Measurements from ENCODE around the gene CDC42EP4.

- TF ChIP-seq CTCF (IDR thresholded peaks at IDR 0.05; ENCODE audit: low read depth, low read length, missing input control): no peak
- no peak for TF ChIP-seq RAD21 (IDR thresholded peaks at IDR 0.05)
- TF ChIP-seq ZBTB33 (IDR thresholded peaks at IDR 0.05): no peak
- no peak for TF ChIP-seq TAF1 (conservative IDR thresholded peaks at IDR 0.05)
- no peak for TF ChIP-seq GABPA (IDR thresholded peaks at IDR 0.05 in 1 of 2, conservative IDR thresholded peaks at IDR 0.05 in 1 of 2)
- TF ChIP-seq JUND (IDR thresholded peaks at IDR 0.05): no peak
- no peak for TF ChIP-seq YY1 (IDR thresholded peaks at IDR 0.05)
- no peak for TF ChIP-seq SP1 (IDR thresholded peaks at IDR 0.05)
- no peak for TF ChIP-seq REST (IDR thresholded peaks at IDR 0.05)
- TF ChIP-seq ATF3 (IDR thresholded peaks at IDR 0.05): no peak
- no peak for TF ChIP-seq RXRA (IDR thresholded peaks at IDR 0.05)
- TF ChIP-seq MAX (IDR thresholded peaks at IDR 0.05): no peak
- TF ChIP-seq NR2F2 (IDR thresholded peaks at IDR 0.05): no peak
- TF ChIP-seq HNF4A (conservative IDR thresholded peaks at IDR 0.05): no peak
Measured at GRCh38 chr17:73290399-73291259, 21.2 kb downstream of the CDC42EP4 start.
